ENCODE measurements around the gene MICU1. TPM values are rescaled to one million over a fixed set of nuclear protein-coding genes. Genes with fewer than 3 reads are reported as not detected.

The MICU1 gene
- polyA plus RNA-seq, 2 of the 4 experiments (the other 2 are of a cell fraction), result 54.5 to 58.6 TPM

DNA sequence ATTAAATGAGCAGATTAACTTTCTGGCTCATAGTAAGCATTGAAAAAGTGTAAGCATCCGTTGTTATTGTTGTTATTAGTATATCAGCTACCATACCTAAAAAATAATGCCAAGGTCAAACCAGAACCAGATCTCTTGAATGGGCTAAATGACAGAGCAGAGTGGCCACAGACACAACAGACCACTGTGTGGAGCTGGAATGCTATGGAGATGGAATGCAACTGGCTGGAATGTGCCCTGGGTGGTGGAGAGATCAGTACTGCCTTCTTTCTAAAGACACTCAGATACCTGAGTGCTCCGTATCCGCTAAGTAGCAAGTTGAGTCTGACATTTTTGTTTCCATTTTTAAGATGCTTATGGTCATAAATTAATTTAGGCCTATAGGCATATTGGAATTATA is 250.7 kb downstream of the MICU1 start:
- no peak for FAIRE-seq
- TF ChIP-seq RAD21 (conservative IDR thresholded peaks at IDR 0.05 in 1 of 2, IDR thresholded peaks at IDR 0.05 in 1 of 2) (no peak), FOXS1 (CRISPR knock-in tag; IDR thresholded peaks at IDR 0.05) (no peak), ESRRA (IDR thresholded peaks at IDR 0.05; ENCODE audit: borderline replicate concordance, low read length) (no peak), PHF8 (IDR thresholded peaks at IDR 0.05; ENCODE audit: borderline replicate concordance, low read depth) (no peak), HMGXB4 (CRISPR knock-in tag; IDR thresholded peaks at IDR 0.05; ENCODE audit: borderline replicate concordance) (no peak), BHLHE40 (IDR thresholded peaks at IDR 0.05; ENCODE audit: low read depth, low read length) (no peak)
- peak in 1 of 2 experiments; percentile 55; a peak in 2 of 6 replicates for ATAC-seq

DNA sequence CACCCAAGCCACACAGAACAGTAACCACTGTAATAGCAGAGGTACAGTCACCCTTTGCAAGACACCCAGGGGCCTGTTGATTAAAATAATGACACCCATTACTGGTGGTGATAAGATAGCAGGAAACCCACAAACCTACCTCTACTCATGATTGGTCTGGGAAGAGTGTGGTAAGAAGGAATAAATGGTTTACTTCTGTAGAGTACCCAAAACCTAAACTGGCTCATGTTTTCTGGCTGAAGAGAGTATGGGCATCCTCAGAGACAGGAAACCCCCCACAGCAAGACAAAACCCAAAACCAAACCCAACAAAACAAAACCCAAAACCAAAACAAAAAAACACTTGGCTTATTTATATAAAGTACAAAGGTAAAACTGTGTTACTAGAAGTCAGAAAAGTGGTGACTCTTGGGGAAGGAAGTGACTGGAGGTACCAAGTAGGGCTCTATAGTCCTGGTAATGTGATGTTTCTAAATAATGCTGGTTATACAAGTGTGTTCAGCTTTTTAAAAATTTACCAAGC is 255.6 kb downstream of the MICU1 start:
- ATAC-seq (no peak), FAIRE-seq (no peak), DNase-seq (ENCODE audit: low read depth in 1 of 2, low spot score in 1 of 2) (no peak)
- no peak overlapping the region for H3K27ac ChIP-seq
- no peak overlapping the region for H3K4me3 ChIP-seq
- POLR2A ChIA-PET, result no interaction called here
- CTCF ChIA-PET, result interaction anchor here (0.6 to 1.7 kb wide), 4 partner anchors 464 to 1319 kb away, joined by 3 to 5 read pairs (median 3); no protein-coding TSS in a partner anchor
- TF ChIP-seq, protein P1, sequence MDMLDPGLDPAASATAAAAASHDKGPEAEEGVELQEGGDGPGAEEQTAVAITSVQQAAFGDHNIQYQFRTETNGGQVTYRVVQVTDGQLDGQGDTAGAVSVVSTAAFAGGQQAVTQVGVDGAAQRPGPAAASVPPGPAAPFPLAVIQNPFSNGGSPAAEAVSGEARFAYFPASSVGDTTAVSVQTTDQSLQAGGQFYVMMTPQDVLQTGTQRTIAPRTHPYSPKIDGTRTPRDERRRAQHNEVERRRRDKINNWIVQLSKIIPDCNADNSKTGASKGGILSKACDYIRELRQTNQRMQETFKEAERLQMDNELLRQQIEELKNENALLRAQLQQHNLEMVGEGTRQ (IDR thresholded peaks at IDR 0.05), result no peak
- no peak for TF ChIP-seq PBX3 (IDR thresholded peaks at IDR 0.05)
- TF ChIP-seq, protein P2, sequence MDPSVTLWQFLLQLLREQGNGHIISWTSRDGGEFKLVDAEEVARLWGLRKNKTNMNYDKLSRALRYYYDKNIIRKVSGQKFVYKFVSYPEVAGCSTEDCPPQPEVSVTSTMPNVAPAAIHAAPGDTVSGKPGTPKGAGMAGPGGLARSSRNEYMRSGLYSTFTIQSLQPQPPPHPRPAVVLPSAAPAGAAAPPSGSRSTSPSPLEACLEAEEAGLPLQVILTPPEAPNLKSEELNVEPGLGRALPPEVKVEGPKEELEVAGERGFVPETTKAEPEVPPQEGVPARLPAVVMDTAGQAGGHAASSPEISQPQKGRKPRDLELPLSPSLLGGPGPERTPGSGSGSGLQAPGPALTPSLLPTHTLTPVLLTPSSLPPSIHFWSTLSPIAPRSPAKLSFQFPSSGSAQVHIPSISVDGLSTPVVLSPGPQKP (IDR thresholded peaks at IDR 0.05; ENCODE audit: low read depth, low read length), result no peak
- TF ChIP-seq SMC3 (IDR thresholded peaks at IDR 0.05), result no peak
- TF ChIP-seq CHD2 (IDR thresholded peaks at IDR 0.05; ENCODE audit: low read length, partially characterized antibody), result no peak
- no peak for TF ChIP-seq ZSCAN20 (CRISPR knock-in tag; IDR thresholded peaks at IDR 0.05)
- no peak for TF ChIP-seq SREBF2 (IDR thresholded peaks at IDR 0.05)
- no peak for TF ChIP-seq FOSL2 (IDR thresholded peaks at IDR 0.05)
- no peak for TF ChIP-seq FOSL2 (CRISPR knock-in tag; IDR thresholded peaks at IDR 0.05)
- no peak for TF ChIP-seq CEBPB (IDR thresholded peaks at IDR 0.05)
- no peak for TF ChIP-seq BCL3 (IDR thresholded peaks at IDR 0.05)
- no peaks in the 10 kb centered on the region for H3K4me1 ChIP-seq
- no peaks in the 10 kb centered on the region for H3K9me3 ChIP-seq
- no peak overlapping the region for H3K4me2 ChIP-seq

More for the DNA sequence above, 250.7 kb downstream of the MICU1 start:
- Histone ChIP-seq H3K4me1 (no peaks in the 10 kb centered on the region), H3K9me3 (no peaks in the 10 kb centered on the region), H3K4me3 (no peak overlapping the region), H3K4me2 (no peak overlapping the region), H3K27ac (no peak overlapping the region)
- DNase-seq (ENCODE audit: low read depth in 1 of 2, low spot score in 1 of 2), result no peak
- CTCF ChIA-PET, result interaction anchor here (0.8 to 5.7 kb wide), 8 partner anchors 11 to 686 kb away, joined by 3 to 41 read pairs (median 4); no protein-coding TSS in a partner anchor
- WGBS (ENCODE audit: missing lambda C conversion rate), result 90% methylated on average over 3 of the region's 3 CpGs
- POLR2A ChIA-PET, result interaction anchor here (1.0 kb wide), 1 partner anchor 12 kb away, joined by 3 read pairs; no protein-coding TSS in a partner anchor

All from A549 (cell line).